PC-3 (cell line): ENCODE data around the gene SOX30. TPM values are rescaled to one million over a fixed set of nuclear protein-coding genes. Genes with fewer than 3 reads are reported as not detected.

Source experiments
- ATAC-seq: fragments of 200-7000 bp; cut with Tn5 transposase; 2 replicates; pipeline ENCODE4 v1.9.1; 2020; ENCODE audit warnings: mild to moderate bottlenecking, moderate library complexity
- BruUV-seq: library from RNA; stranded (reverse); fragments of 400-500 nt; replicated peaks from 2 replicates; lab custom pipeline; 2021; lab: Mats Ljungman, UMichigan
- CTCF ChIA-PET: fragments of 300-600 bp; sonication (Branson Sonifier 250); formaldehyde crosslinking; loops from one replicate; lab custom pipeline; 2022; ENCODE audit warnings: antibody characterized with exemption; lab: Charles Lee
- POLR2A ChIA-PET: fragments of 300-600 bp; sonication (Branson Sonifier 250); formaldehyde crosslinking; loops from one replicate; lab custom pipeline; 2022; ENCODE audit warnings: antibody characterized with exemption; ENCODE audit not compliant: unreplicated experiment; lab: Charles Lee
- DNase-seq: peaks from one replicate; pipeline ENCODE4 v3.0.0-alpha.2; 2015
- H2AFZ ChIP-seq: fragments of 300-600 bp; sonication (generic); 2 replicates; pipeline ENCODE4 v1.6.0; 2016; ENCODE audit warnings: antibody characterized with exemption, low read length
- H3F3A ChIP-seq: fragments of 300-600 bp; sonication (generic); one replicate; pipeline ENCODE4 v1.6.0; 2017; ENCODE audit warnings: antibody characterized with exemption, low read length, control low read depth, mild to moderate bottlenecking; ENCODE audit not compliant: unreplicated experiment
- H3K27ac ChIP-seq: fragments of 300-600 bp; sonication (generic); 2 replicates; pipeline ENCODE4 v1.5.1; 2016; ENCODE audit warnings: mild to moderate bottlenecking, low read length
- H3K27me3 ChIP-seq: fragments of 300-600 bp; sonication (generic); 2 replicates; pipeline ENCODE4 v1.6.1; 2016; ENCODE audit warnings: low read length, mixed read lengths
- H3K36me3 ChIP-seq: fragments of 300-600 bp; sonication (generic); 2 replicates; pipeline ENCODE4 v1.6.1; 2016; ENCODE audit warnings: low read depth, mixed run types, low read length, mixed read lengths
- H3K4me1 ChIP-seq: fragments of 300-600 bp; sonication (generic); 2 replicates; pipeline ENCODE4 v1.5.1; 2016; ENCODE audit warnings: low read length; ENCODE audit not compliant: insufficient read depth
- H3K4me2 ChIP-seq: fragments of 300-600 bp; sonication (generic); 2 replicates; pipeline ENCODE4 v1.6.0; 2016; ENCODE audit warnings: low read length
- H3K4me3 ChIP-seq: fragments of 300-600 bp; sonication (generic); 2 replicates; pipeline ENCODE4 v1.5.1; 2016; ENCODE audit warnings: mild to moderate bottlenecking, low read length, mixed read lengths
- H3K79me2 ChIP-seq: fragments of 300-600 bp; sonication (generic); 2 replicates; pipeline ENCODE4 v1.6.1; 2017; ENCODE audit warnings: low read length, mixed read lengths
- H3K9ac ChIP-seq: fragments of 300-600 bp; sonication (generic); 2 replicates; pipeline ENCODE4 v1.6.0; 2016; ENCODE audit warnings: mild to moderate bottlenecking, low read length
- H3K9me2 ChIP-seq: fragments of 300-600 bp; sonication (generic); replicated peaks from 2 replicates; pipeline ENCODE4 v1.6.1; 2016; ENCODE audit warnings: mixed run types, low read length, mixed read lengths
- H3K9me3 ChIP-seq: fragments of 300-600 bp; sonication (generic); 2 replicates; pipeline ENCODE4 v1.6.1; 2016; ENCODE audit warnings: low read length, mixed read lengths
- H4K20me1 ChIP-seq: fragments of 300-600 bp; sonication (generic); 2 replicates; pipeline ENCODE4 v1.6.1; 2016; ENCODE audit warnings: low read length, mixed read lengths
- EZH2 ChIP-seq: fragments of 300-600 bp; sonication (generic); IDR thresholded peaks from one replicate; pipeline ENCODE4 v1.6.1; 2017; ENCODE audit warnings: antibody characterized with exemption, mild to moderate bottlenecking, low read length; ENCODE audit not compliant: unreplicated experiment
- EZH2phosphoT487 ChIP-seq: fragments of 300-600 bp; sonication (generic); IDR thresholded peaks from 2 replicates; pipeline ENCODE4 v1.6.1; 2018; ENCODE audit warnings: mild to moderate bottlenecking, antibody characterized with exemption, low read length, borderline replicate concordance
- intact Hi-C: fragments of 100-400 bp; cut with micrococcal nuclease; formaldehyde crosslinking; loops from 2 replicates; pipeline ENCODE4 v1.9.0; 2023
- total RNA-seq: library from RNA; depleted of rRNA; stranded (reverse); fragments of >200 nt; gene quantifications from 2 replicates; pipeline ENCODE4 v1.2.3, GENCODE V29; 2014
- TF ChIP-seq, protein P1 (sequence below): fragments of 300-600 bp; sonication (generic); conservative IDR thresholded peaks from 2 replicates; pipeline ENCODE4 v1.5.1; 2017; ENCODE audit warnings: antibody characterized with exemption, low read depth, mild to moderate bottlenecking, low read length

Gene SOX30
- total RNA-seq, 1 experiment from 2014 or later = 0.51 TPM

GRCh38 chr5:157669701-157670097 is 17.5 kb upstream of the SOX30 start:
- H3F3A ChIP-seq = no peaks in the 10 kb centered on the region
- H2AFZ ChIP-seq = no peak overlapping the region
- POLR2A ChIA-PET = no interaction called here
- intact Hi-C loops = loop anchor here (1.0 to 5.0 kb wide), 8 partner anchors 41 to 297 kb away; partner anchors contain the start of genes ADAM19 and LSM11
- H3K27ac ChIP-seq = peak overlapping the region; percentile 91
- DNase-seq (no peak), ATAC-seq (no peak)
- TF ChIP-seq EZH2phosphoT487 (no peak), EZH2 (no peak)
- TF ChIP-seq, protein P1, sequence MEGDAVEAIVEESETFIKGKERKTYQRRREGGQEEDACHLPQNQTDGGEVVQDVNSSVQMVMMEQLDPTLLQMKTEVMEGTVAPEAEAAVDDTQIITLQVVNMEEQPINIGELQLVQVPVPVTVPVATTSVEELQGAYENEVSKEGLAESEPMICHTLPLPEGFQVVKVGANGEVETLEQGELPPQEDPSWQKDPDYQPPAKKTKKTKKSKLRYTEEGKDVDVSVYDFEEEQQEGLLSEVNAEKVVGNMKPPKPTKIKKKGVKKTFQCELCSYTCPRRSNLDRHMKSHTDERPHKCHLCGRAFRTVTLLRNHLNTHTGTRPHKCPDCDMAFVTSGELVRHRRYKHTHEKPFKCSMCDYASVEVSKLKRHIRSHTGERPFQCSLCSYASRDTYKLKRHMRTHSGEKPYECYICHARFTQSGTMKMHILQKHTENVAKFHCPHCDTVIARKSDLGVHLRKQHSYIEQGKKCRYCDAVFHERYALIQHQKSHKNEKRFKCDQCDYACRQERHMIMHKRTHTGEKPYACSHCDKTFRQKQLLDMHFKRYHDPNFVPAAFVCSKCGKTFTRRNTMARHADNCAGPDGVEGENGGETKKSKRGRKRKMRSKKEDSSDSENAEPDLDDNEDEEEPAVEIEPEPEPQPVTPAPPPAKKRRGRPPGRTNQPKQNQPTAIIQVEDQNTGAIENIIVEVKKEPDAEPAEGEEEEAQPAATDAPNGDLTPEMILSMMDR = no peak
- H3K9me2 ChIP-seq = no peaks in the 10 kb centered on the region
- H4K20me1 ChIP-seq = no peaks in the 10 kb centered on the region
- H3K4me2 ChIP-seq = peak overlapping the region; percentile 83
- peak overlapping the region; percentile 89 for H3K9ac ChIP-seq
- no TSS peak for BruUV-seq
- no peak overlapping the region for H3K4me3 ChIP-seq
- no peaks in the 10 kb centered on the region for H3K36me3 ChIP-seq
- no peaks in the 10 kb centered on the region for H3K9me3 ChIP-seq
- CTCF ChIA-PET = interaction anchor here (0.5 to 1.1 kb wide), 3 partner anchors 28 to 198 kb away, joined by 3 read pairs; no protein-coding TSS in a partner anchor
- H3K27me3 ChIP-seq = no peaks in the 10 kb centered on the region
- H3K4me1 ChIP-seq = peaks cover 31% of the 10 kb centered on the region
- peaks cover 8% of the 10 kb centered on the region; the same call in 1 of the 2 replicates for H3K79me2 ChIP-seq

DNA sequence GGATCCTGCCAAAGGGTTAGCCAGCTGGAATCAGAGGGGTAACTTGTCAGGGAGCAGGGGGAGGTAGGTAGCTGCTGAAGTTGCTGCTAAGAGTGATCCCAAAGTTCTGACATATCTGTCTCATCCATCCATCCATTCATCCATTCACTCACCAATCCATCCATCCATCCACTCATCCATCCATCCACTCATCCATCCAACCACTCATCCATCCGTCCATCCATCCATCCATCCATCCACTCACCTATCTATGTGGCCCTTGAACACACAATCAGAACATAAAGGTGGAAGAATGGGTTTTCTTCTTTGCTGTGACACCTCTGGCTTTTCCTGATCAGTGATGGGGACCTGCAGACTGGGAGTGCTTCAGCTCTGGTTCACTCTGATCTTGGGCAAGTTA is 16.1 kb upstream of the SOX30 start:
- Histone ChIP-seq H3K4me2 (no peak overlapping the region), H3K9ac (no peak overlapping the region; the same call in 1 of the 2 replicates), H3F3A (no peaks in the 10 kb centered on the region), H3K4me3 (no peak overlapping the region), H3K36me3 (no peaks in the 10 kb centered on the region), H4K20me1 (no peaks in the 10 kb centered on the region), H3K9me2 (no peaks in the 10 kb centered on the region), H3K4me1 (peaks cover 31% of the 10 kb centered on the region), H2AFZ (no peak overlapping the region), H3K27me3 (no peaks in the 10 kb centered on the region), H3K9me3 (no peaks in the 10 kb centered on the region), H3K79me2 (peaks cover 8% of the 10 kb centered on the region; the same call in 1 of the 2 replicates), H3K27ac (peak overlapping the region; percentile 52; the same call in 1 of the 2 replicates)
- ChIA-PET CTCF (interaction anchor here (1.0 kb wide), 2 partner anchors 63 to 75 kb away, joined by 3 to 10 read pairs; partner anchors contain the start of gene THG1L), POLR2A (no interaction called here)
- BruUV-seq = no TSS peak
- DNase-seq = no peak
- ATAC-seq = no peak
- intact Hi-C loops = loop anchor here (5.0 kb wide), 2 partner anchors 156 to 296 kb away; no protein-coding TSS in a partner anchor
- TF ChIP-seq EZH2phosphoT487 = no peak
- no peak for TF ChIP-seq EZH2
- TF ChIP-seq, protein P1 = no peak

DNA sequence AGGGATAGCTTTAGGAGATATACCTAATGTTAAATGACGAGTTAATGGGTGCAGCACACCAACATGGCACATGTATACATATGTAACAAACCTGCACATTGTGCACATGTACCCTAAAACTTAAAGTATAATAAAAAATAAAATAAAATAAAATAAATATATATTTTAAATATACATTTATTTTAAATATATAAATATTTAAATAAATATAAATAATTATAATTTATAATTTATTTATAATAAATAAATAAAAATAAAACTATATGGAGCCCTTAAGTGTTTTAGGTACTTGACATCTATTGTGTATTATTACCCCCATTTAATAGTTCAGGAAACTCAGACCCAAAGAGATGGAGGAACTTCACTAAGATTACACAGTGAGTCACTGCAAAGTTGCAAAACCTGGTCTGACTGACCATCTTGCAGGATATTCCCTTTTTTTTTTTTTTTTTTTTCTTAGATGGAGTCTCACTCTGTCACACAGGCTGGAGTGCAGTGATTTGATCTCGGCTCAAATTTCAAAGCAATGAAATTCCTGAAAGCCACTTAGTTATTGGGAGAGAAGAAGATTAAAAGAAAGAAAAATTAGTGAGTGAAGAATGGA is 13.3 kb upstream of the SOX30 start:
- Histone ChIP-seq H3K9ac (peak overlapping the region; percentile 18; the same call in 1 of the 2 replicates), H3K4me3 (no peak overlapping the region), H3K4me2 (peak overlapping the region; percentile 55), H2AFZ (0 out of 2 replicates have a peak overlapping the region, but pooled peaks have one; percentile 8), H3K27me3 (no peaks in the 10 kb centered on the region), H3K4me1 (peaks cover 20% of the 10 kb centered on the region), H3K27ac (peak overlapping the region; percentile 70), H3K79me2 (no peaks in the 10 kb centered on the region), H3K36me3 (no peaks in the 10 kb centered on the region), H3K9me3 (0 out of 2 replicates have a peak, but pooled peaks cover 2% of the 10 kb centered on the region), H4K20me1 (no peaks in the 10 kb centered on the region), H3K9me2 (no peaks in the 10 kb centered on the region), H3F3A (no peaks in the 10 kb centered on the region)
- CTCF ChIA-PET = interaction anchor here (1.0 kb wide), 1 partner anchor 53 kb away, joined by 3 read pairs; no protein-coding TSS in a partner anchor
- TF ChIP-seq EZH2phosphoT487 = no peak
- TF ChIP-seq, protein P1 = no peak
- no peak for TF ChIP-seq EZH2
- ATAC-seq = peak; percentile 64
- intact Hi-C loops = loop anchor here (1.0 to 5.0 kb wide), 4 partner anchors 58 to 293 kb away; no protein-coding TSS in a partner anchor
- peak; percentile 98 for DNase-seq
- BruUV-seq = no TSS peak
- POLR2A ChIA-PET = no interaction called here
